ENCODE measurements around the gene GULP1.

DNA sequence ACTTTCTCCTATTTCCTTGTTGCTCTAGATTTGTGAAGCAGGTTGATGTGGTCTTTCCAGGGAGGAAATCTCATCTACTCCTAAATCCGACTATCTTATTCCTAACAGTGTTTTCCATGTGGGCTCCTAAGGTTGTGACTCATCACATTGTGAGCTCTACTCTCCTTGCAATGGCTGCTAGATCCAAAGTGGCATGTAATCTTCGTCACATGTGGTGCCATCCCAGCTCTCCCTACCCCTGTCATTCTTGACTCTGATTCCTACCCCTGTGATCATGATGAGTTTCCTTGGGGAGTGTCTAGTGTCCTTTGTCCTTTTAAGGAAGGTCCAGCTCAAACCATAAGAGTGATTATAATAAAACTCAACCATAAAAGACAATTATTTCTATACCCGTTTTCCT lies 47.3 kb upstream of the GULP1 start:
- TF ChIP-seq, protein P1, sequence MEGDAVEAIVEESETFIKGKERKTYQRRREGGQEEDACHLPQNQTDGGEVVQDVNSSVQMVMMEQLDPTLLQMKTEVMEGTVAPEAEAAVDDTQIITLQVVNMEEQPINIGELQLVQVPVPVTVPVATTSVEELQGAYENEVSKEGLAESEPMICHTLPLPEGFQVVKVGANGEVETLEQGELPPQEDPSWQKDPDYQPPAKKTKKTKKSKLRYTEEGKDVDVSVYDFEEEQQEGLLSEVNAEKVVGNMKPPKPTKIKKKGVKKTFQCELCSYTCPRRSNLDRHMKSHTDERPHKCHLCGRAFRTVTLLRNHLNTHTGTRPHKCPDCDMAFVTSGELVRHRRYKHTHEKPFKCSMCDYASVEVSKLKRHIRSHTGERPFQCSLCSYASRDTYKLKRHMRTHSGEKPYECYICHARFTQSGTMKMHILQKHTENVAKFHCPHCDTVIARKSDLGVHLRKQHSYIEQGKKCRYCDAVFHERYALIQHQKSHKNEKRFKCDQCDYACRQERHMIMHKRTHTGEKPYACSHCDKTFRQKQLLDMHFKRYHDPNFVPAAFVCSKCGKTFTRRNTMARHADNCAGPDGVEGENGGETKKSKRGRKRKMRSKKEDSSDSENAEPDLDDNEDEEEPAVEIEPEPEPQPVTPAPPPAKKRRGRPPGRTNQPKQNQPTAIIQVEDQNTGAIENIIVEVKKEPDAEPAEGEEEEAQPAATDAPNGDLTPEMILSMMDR (IDR thresholded peaks at IDR 0.05; ENCODE audit: low read depth, low read length, poor library complexity, severe bottlenecking) = no peak
- no peak for TF ChIP-seq EZH2phosphoT487 (IDR thresholded peaks at IDR 0.05; ENCODE audit: borderline replicate concordance, low read length)
